ENCODE results near the gene MATCAP1.

DNA sequence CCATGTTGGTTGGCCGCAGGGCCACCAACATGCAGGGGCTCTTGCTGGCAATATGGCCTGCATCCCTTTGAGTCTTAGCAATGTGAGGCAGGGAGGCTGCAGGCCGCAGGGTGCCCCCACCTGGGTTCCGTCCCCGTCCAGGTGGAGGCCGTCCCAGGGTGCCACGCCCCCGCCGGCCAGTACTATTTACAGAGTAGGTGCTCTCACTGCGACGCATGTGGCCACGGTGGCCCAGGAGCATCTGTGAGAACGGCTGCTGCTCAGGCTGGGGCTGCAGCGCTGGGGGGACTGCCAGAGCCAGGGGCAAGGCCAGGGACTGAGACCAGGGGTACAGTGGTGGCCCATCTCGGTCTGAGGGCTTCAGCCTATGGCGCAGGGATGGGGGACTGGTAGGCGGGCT is 3.6 kb downstream of the MATCAP1 start:
- TF ChIP-seq ZNF230 (CRISPR knock-in tag; IDR thresholded peaks at IDR 0.05), result no peak
- no peak for TF ChIP-seq NONO (IDR thresholded peaks at IDR 0.05)
- no peak for TF ChIP-seq NONO (CRISPR knock-in tag; conservative IDR thresholded peaks at IDR 0.05)
- TF ChIP-seq HNRNPH1 (optimal IDR thresholded peaks at IDR 0.05; ENCODE audit: low read depth, low read length), result no peak
- TF ChIP-seq MEF2D (CRISPR knock-in tag; IDR thresholded peaks at IDR 0.05), result no peak
- TF ChIP-seq ATF3 (CRISPR knock-in tag; IDR thresholded peaks at IDR 0.05), result no peak
- no peak for TF ChIP-seq U2AF1 (optimal IDR thresholded peaks at IDR 0.05; ENCODE audit: low read depth, low read length)
- TF ChIP-seq RAD21 (CRISPR knock-in tag; IDR thresholded peaks at IDR 0.05), result no peak
- TF ChIP-seq CTCF (CRISPR knock-in tag; IDR thresholded peaks at IDR 0.05), result no peak
- no peak for TF ChIP-seq MTA3 (CRISPR knock-in tag; IDR thresholded peaks at IDR 0.05)

Measured in HepG2 (cell line).